NK-92 (cell line): ENCODE measurements around the gene NEUROG3.
"Not testable (repeated sequence)": the region's sequence is repeated elsewhere in the genome, so short reads cannot be mapped to it uniquely, and the experiment has no call there.

Source experiments
- DNase-seq: peaks from one replicate; lab custom pipeline; 2025; ENCODE audit not compliant: unreplicated experiment; lab: John Stamatoyannopoulos, UW

NEUROG3 gene

DNA sequence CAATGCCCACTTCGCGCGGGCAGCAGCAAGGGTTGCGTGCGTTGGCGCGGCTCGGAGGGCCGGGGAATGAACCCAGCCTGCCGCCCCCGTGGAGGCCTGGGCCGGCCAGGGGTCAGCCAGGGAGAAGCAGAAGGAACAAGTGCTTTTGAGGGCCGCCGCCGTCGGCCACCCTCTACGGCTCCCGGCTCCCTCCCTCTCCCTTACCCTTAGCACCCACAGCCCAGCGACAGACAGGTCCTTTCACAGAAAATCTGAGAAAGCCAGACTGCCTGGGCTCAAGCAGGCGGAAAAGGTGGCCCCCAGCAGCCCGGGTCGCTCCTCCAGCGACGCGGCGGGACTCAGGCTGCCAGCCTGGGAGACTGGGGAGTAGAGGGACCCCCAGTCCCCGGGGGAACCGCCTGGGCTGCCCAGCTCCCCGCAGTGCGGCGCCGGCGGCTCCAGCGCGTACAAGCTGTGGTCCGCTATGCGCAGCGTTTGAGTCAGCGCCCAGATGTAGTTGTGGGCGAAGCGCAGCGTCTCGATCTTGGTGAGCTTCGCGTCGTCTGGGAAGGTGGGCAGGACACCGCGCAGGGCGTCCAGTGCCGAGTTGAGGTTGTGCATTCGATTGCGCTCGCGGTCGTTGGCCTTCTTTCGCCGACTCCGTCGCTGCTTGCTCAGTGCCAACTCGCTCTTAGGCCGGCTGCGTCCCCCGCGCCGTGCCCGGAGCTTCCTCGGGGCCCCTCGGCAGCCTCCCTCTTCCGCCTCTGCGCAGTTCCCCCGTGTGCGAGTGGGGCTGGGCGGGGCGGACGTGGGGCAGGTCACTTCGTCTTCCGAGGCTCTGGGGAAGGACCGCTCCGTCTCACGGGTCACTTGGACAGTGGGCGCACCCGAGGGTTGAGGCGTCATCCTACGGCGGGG is 815 bp downstream of the NEUROG3 start:
- DNase-seq = no peak

DNA sequence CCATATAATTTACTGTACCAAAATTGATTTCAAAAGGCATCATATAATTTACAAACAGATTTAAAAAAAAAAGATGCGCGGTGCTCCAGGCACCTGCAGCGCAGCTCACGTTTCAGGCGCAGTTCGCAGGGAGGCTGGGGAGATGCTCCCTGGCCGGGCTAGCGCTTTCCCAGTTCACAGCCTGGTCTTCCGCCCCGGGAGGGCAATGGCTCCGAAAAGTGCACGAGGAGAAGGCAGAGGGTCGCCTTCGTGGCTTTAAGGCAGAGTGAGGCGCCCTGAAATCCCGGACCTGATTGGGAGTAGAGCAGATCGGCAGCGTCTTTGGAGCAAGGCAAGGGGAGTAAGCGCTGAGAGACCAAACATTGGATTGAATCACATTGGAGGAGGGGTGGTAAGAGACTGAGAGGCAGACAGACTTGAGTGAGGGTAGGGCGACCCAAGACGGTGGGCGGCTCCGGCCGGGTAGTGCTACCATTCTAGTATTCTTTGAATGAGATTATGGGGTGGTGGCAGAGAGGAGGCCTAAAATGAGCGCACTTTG is 1.5 kb downstream of the NEUROG3 start:
- DNase-seq = no peak

GRCh38 chr10:69570050-69570816 is 3.0 kb downstream of the NEUROG3 start:
- DNase-seq = no peak

DNA sequence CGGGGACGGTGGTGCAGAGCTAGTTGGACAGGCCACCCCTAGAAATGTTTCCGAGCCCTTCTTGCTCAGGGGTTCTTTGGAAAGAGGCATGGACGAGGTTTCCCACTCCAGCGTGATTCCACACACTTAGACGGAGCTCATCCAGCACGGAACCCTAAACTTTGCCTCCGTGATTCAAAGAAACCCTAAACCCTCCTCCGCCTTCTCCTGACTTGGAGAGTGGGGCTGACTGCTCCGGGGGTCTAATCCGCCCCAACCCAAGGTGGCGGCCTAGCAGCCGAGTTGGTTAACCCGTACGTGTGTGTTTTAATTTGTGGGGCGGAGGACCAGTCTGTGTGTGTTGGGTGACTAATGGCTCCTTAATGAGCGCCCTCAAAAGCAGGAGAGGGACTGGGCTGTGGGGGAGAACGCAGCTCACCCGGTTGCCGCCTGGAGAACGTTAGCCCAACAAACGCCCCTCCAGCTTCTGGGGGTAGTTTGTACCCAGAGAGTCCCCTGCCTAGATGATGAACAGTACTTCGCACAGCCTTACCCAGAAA is 3.8 kb downstream of the NEUROG3 start:
- DNase-seq = no peak

DNA sequence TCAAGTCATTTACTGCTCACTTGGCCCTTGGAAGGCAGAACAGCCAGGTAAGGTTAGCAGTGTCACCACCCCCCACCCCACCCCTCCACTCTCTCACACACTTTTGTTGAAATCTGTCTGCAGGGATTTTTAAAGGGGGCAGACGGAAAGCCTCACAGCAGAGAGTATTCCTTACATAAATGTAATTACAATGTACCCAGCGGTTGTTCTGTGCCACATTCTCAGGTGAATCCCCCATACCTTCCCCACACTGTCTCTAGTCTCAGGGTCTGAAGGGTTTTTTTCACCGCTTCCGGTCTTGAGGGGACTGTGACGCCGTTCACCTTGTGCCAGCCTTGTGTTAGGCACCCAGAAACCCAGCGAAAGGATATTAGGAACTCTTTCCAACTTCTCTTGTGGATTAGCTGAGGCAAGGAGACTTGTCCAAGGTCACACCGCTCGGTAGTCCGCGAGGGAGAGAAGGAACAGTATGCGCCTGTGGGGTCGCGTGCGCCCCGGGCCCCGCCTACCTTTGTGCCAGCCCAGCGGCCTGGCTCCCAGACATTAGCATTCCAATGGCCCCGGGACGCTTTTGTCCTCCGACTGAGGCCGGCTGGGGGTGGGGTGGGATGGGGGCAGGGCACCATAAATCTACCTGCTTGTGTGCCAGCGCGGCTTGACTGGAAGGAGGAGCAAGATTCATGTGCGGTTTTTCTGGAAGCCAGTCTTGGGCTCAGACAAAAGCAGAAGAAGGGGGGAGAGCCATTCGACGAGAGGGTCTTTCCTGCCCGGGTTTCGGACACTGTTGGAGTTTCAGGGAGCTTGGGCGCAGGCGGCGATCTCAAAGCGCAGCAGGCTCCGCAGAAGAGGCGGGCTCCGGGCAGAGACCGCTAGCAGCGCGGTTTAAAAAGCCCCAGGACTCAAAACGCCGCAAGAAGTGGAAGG is 4.5 kb downstream of the NEUROG3 start:
- DNase-seq = no peak

DNA sequence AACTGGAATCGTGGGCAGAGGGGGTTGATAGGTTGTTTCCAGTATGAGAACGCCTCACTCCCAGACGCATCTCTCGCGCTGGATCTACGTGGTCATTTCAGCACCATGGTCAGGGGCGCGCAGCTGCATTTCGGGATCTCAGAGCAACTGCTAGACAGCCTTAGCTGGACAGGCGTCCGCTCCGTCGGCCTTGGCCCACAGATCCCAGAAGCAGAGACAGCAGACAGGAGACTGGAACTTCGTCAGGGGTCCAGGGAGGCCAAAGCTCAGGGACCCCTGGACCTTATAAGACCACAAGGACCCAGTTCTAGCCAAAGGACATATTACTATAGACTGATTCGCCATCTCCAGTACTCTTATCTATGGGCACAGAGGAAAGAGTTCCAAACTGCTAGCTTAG is 5.3 kb downstream of the NEUROG3 start:
- no peak for DNase-seq

DNA sequence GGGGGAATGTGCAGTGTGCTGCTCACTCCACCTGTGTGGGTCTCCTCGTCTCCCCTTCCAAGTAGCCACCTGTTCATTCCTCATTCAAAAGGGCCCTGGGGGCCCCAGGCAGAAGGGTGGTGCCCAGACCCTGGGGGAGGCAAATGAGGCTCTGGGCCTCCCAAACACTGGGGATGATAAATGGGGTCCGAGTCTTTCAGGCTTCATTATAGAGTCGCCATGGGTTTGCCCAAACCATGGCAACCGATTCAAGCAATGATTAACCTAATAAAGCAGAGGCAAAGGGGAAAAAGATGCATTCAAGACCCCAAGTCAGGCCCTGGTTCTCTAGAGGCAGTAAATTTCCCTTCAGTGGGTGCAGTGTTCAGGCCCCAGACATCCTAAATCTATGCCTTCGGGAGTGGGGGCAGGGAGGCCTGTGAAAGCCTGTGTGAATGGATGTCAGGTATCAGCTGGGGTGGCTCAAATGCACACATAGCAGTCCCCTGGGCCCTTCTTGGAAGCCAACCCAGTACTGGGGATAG is 10.4 kb downstream of the NEUROG3 start:
- no peak for DNase-seq

GRCh38 chr10:69559525-69559924 is 13.7 kb downstream of the NEUROG3 start:
- DNase-seq = no peak

- no peak for DNase-seq
Measured at GRCh38 chr10:69558559-69558958, 14.7 kb downstream of the NEUROG3 start.

DNA sequence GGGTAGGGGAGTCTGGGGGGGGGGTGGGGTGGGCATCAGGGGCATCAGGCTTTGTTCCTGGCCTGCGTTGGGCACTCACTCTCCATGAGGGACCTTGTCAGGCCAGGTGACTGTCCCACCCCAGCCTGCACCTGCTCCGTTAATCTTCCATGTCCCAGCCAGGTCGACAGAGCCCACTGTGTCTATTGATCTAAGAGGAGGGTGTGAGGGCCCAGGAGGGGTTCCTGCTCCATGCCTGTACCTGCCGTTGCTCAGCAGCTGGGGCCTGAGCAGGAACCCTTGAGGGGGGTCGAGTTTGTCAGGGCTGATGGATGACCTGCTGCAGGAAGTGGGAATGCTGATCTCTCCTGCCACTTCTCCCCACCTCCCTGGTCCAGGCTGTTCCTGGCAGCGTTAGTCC is 18.6 kb downstream of the NEUROG3 start:
- no peak for DNase-seq

- DNase-seq = no peak
Measured at GRCh38 chr10:69553328-69553727, 19.9 kb downstream of the NEUROG3 start.

DNA sequence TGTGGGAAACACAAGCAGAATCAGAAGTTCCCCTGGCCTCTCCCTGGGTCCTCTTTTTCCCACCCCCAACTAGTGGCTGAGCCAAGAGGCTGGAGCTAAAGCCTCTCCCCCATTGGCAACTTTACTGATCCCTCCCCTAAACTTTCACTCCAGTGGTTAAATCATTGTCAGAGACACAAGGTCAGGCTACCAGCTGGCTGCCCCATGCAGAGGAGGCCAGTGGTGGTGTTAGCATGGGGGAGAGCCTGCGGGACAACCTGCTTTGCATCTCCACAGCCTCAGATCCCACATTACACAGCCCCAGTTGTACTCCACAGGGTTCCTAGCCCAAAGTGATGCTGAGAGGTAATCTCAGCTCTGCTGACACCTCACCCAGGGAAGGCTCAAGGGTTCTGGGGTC is 21.0 kb downstream of the NEUROG3 start:
- DNase-seq = no peak

DNA sequence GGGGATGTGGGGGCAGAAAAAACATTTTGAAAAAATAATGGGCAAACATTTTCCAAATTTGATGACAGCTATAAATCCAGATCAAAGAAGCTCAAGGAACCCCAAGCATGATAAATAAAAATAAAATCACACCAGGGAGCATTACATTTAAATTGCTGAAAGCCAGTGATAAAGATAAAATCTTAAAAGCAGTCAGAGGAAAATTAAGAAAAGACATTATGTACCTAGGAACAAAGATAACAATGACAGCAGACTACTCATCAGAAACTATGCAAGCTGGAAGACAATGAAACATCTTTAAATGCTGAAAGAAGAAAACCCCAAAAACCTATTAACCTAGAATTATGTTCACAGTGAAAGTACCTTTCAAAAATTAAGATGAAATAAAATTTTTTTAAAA is 23.3 kb downstream of the NEUROG3 start:
- DNase-seq = no peak

DNA sequence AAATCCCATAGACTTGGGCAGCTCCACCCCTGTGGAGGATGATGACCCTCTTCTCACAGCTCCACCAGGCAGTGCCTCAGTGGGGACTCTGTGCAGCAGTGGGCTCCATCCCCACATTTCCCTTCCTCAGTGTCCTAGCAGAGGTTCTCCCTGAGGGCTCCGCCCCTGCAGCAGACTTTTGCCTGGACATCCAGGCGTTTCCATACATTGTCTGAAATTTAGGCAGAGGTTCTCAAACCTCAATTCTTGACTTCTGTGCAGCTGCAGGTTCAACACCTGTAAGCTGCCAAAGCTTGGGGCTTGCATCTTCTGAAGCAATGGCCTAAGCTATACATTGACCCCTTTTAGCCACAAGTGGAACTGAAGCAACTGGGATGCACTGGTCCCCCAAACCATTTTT is 31.8 kb downstream of the NEUROG3 start:
- DNase-seq = no peak

DNA sequence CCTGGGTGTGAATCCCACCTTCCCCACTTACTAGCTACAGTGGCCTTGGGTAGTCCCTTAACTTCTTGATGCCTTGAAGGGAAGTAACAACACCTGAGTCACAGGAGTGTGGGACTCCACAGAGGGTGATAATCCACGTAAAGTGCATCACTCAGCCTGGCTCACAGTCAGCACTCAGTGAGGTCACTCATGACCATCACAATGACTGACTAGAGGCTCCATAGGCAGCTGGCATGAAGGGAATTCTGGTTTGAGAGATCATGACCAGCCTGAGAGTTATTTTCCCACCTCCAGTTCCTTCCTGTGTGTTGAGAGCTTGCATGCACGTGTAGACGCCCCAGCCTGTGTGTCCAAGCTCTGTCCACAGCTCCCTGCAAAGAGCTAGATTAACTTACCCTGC is 34.8 kb downstream of the NEUROG3 start:
- DNase-seq = no peak

- DNase-seq = no peak
Measured at GRCh38 chr10:69537449-69537848, 35.8 kb downstream of the NEUROG3 start.

DNA sequence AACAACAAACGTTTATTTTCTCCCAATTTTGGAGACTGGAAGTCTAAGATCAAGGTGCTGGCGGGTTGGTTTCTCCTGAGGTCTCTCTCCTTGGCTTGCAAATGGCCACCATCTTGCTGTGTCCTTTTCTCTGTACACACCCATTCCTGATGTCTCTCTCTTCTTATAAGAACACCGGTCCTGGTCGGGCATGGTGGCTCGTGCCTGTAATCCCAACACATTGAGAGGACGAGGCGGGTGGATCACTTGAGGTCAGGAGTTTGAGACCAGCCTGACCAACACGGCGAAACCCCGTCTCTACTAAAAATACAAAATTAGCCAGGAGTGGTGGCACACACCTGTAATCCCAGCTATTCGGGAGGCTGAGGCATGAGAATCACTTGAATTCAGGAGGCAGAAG is 36.7 kb downstream of the NEUROG3 start:
- not testable (repeated sequence) for DNase-seq

- no peak for DNase-seq
Measured at GRCh38 chr10:69533658-69534057, 39.6 kb downstream of the NEUROG3 start.

- DNase-seq = no peak
Measured at GRCh38 chr10:69527961-69528360, 45.3 kb downstream of the NEUROG3 start.
